ENCODE measurements around the gene SUMO3.

GRCh38 chr21:44767834-44768831, 49.7 kb downstream of the SUMO3 start:
- TF ChIP-seq, protein P1, sequence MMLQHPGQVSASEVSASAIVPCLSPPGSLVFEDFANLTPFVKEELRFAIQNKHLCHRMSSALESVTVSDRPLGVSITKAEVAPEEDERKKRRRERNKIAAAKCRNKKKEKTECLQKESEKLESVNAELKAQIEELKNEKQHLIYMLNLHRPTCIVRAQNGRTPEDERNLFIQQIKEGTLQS (CRISPR knock-in tag; conservative IDR thresholded peaks at IDR 0.05): no peak
- TF ChIP-seq RELA (CRISPR knock-in tag; IDR thresholded peaks at IDR 0.05; ENCODE audit: borderline replicate concordance) (no peak), NFE2L1 (CRISPR knock-in tag; IDR thresholded peaks at IDR 0.05) (no peak), NR3C1 (CRISPR knock-in tag; conservative IDR thresholded peaks at IDR 0.05; ENCODE audit: low read depth) (no peak), KAT7 (CRISPR knock-in tag; IDR thresholded peaks at IDR 0.05; ENCODE audit: borderline replicate concordance) (no peak), JUN (CRISPR knock-in tag; IDR thresholded peaks at IDR 0.05) (no peak), ZNF138 (CRISPR knock-in tag; conservative IDR thresholded peaks at IDR 0.05) (no peak), FOXP4 (CRISPR knock-in tag; IDR thresholded peaks at IDR 0.05) (no peak)
- TF ChIP-seq, protein P2, sequence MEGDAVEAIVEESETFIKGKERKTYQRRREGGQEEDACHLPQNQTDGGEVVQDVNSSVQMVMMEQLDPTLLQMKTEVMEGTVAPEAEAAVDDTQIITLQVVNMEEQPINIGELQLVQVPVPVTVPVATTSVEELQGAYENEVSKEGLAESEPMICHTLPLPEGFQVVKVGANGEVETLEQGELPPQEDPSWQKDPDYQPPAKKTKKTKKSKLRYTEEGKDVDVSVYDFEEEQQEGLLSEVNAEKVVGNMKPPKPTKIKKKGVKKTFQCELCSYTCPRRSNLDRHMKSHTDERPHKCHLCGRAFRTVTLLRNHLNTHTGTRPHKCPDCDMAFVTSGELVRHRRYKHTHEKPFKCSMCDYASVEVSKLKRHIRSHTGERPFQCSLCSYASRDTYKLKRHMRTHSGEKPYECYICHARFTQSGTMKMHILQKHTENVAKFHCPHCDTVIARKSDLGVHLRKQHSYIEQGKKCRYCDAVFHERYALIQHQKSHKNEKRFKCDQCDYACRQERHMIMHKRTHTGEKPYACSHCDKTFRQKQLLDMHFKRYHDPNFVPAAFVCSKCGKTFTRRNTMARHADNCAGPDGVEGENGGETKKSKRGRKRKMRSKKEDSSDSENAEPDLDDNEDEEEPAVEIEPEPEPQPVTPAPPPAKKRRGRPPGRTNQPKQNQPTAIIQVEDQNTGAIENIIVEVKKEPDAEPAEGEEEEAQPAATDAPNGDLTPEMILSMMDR (IDR thresholded peaks at IDR 0.05): no peak
- TF ChIP-seq, protein P3, sequence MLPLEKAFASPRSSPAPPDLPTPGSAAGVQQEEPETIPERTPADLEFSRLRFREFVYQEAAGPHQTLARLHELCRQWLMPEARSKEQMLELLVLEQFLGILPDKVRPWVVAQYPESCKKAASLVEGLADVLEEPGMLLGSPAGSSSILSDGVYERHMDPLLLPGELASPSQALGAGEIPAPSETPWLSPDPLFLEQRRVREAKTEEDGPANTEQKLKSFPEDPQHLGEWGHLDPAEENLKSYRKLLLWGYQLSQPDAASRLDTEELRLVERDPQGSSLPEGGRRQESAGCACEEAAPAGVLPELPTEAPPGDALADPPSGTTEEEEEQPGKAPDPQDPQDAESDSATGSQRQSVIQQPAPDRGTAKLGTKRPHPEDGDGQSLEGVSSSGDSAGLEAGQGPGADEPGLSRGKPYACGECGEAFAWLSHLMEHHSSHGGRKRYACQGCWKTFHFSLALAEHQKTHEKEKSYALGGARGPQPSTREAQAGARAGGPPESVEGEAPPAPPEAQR (CRISPR knock-in tag; IDR thresholded peaks at IDR 0.05): no peak
